DOHH2 (cell line): ENCODE results near the gene SLC12A4.
A peak's percentile ranks its signal among the peaks of the same experiment; 100 is the strongest.

ENCODE experiments used
- H3F3A ChIP-seq: fragments of 200-600 bp; sonication (generic), shearing (Covaris generic); 2 replicates; pipeline ENCODE4 v1.6.0; 2016; ENCODE audit warnings: antibody characterized with exemption, mild to moderate bottlenecking; ENCODE audit not compliant: control insufficient read depth, insufficient read depth
- H3K27ac ChIP-seq: fragments of 200-600 bp; sonication (generic); 2 replicates; pipeline ENCODE4 v1.5.1; 2014; ENCODE audit warnings: low read depth, mild to moderate bottlenecking, low read length, moderate library complexity
- H3K27me3 ChIP-seq: fragments of 200-600 bp; sonication (generic); 2 replicates; pipeline ENCODE4 v1.6.1; 2014; ENCODE audit warnings: mild to moderate bottlenecking, low read length, mixed read lengths; ENCODE audit not compliant: control insufficient read depth
- H3K36me3 ChIP-seq: fragments of 200-600 bp; sonication (generic); 2 replicates; pipeline ENCODE4 v1.6.1; 2014; ENCODE audit warnings: mild to moderate bottlenecking, low read length, moderate library complexity, mixed read lengths; ENCODE audit not compliant: control insufficient read depth
- H3K4me1 ChIP-seq: fragments of 200-600 bp; sonication (generic); 2 replicates; pipeline ENCODE4 v1.6.1; 2014; ENCODE audit warnings: mild to moderate bottlenecking, low read length, mixed read lengths; ENCODE audit not compliant: control insufficient read depth
- H3K4me2 ChIP-seq: fragments of 200-600 bp; sonication (generic); 2 replicates; pipeline ENCODE4 v1.6.0; 2014; ENCODE audit warnings: mild to moderate bottlenecking, low read length, moderate library complexity
- H3K4me3 ChIP-seq: fragments of 200-600 bp; sonication (generic); 2 replicates; pipeline ENCODE4 v1.5.1; 2014; ENCODE audit warnings: mild to moderate bottlenecking, low read length, mixed read lengths
- H3K79me2 ChIP-seq: fragments of 200-600 bp; sonication (generic); 2 replicates; pipeline ENCODE4 v1.6.1; 2014; ENCODE audit warnings: mild to moderate bottlenecking, low read length, mixed read lengths; ENCODE audit not compliant: control insufficient read depth
- H3K9me2 ChIP-seq: fragments of 200-600 bp; sonication (generic); replicated peaks from 2 replicates; pipeline ENCODE4 v1.6.1; 2014; ENCODE audit warnings: mild to moderate bottlenecking, low read length, mixed read lengths; ENCODE audit not compliant: control insufficient read depth
- H3K9me3 ChIP-seq: fragments of 200-600 bp; sonication (generic); 2 replicates; pipeline ENCODE4 v1.6.1; 2014; ENCODE audit warnings: antibody characterized with exemption, low read length, mixed read lengths; ENCODE audit not compliant: control insufficient read depth, insufficient read depth
- H4K20me1 ChIP-seq: fragments of 200-600 bp; sonication (generic); 2 replicates; pipeline ENCODE4 v1.6.0; 2014; ENCODE audit warnings: low read depth, mild to moderate bottlenecking, antibody characterized with exemption, low read length, moderate library complexity; ENCODE audit not compliant: control insufficient read depth, insufficient read depth
- CTCF ChIP-seq: fragments of 200-600 bp; sonication (generic); IDR thresholded peaks from one replicate; pipeline ENCODE4 v1.5.1; 2014; ENCODE audit warnings: antibody characterized with exemption, mild to moderate bottlenecking, low read depth, low read length; ENCODE audit not compliant: poor library complexity, severe bottlenecking
- EZH2phosphoT487 ChIP-seq: fragments of 200-600 bp; sonication (generic); IDR thresholded peaks from 2 replicates; pipeline ENCODE4 v1.6.1; 2017; ENCODE audit warnings: borderline replicate concordance, mild to moderate bottlenecking, antibody characterized with exemption, low read length, moderate library complexity, mixed read lengths

The SLC12A4 gene

GRCh38 chr16:68009157-68009735, 40.8 kb upstream of the SLC12A4 start:
- H3K4me1 ChIP-seq, result peaks cover 17% of the 10 kb centered on the region
- no peak overlapping the region for H3K4me3 ChIP-seq
- no peak overlapping the region for H3K27ac ChIP-seq
- H3K79me2 ChIP-seq, result no peaks in the 10 kb centered on the region
- no peak overlapping the region for H3K4me2 ChIP-seq
- H3K27me3 ChIP-seq, result no peaks in the 10 kb centered on the region
- H3F3A ChIP-seq, result no peaks in the 10 kb centered on the region
- H3K36me3 ChIP-seq, result no peaks in the 10 kb centered on the region
- H4K20me1 ChIP-seq, result no peaks in the 10 kb centered on the region
- no peaks in the 10 kb centered on the region for H3K9me3 ChIP-seq
- no peaks in the 10 kb centered on the region for H3K9me2 ChIP-seq
- TF ChIP-seq EZH2phosphoT487, result no peak
- no peak for TF ChIP-seq CTCF

GRCh38 chr16:68005786-68006286, 37.4 kb upstream of the SLC12A4 start:
- peak overlapping the region; percentile 30 for H3K4me3 ChIP-seq
- H3K9me2 ChIP-seq, result no peaks in the 10 kb centered on the region
- H3K4me2 ChIP-seq, result peak overlapping the region; percentile 48
- no peaks in the 10 kb centered on the region for H4K20me1 ChIP-seq
- peaks cover 12% of the 10 kb centered on the region for H3K4me1 ChIP-seq
- H3F3A ChIP-seq, result no peaks in the 10 kb centered on the region
- TF ChIP-seq EZH2phosphoT487, result no peak
- TF ChIP-seq CTCF, result no peak
- H3K79me2 ChIP-seq, result no peaks in the 10 kb centered on the region
- H3K27me3 ChIP-seq, result no peaks in the 10 kb centered on the region
- no peak overlapping the region for H3K27ac ChIP-seq
- no peaks in the 10 kb centered on the region for H3K36me3 ChIP-seq
- no peaks in the 10 kb centered on the region for H3K9me3 ChIP-seq

- TF ChIP-seq CTCF, result no peak
- TF ChIP-seq EZH2phosphoT487, result no peak
- no peak overlapping the region for H3K27ac ChIP-seq
- no peaks in the 10 kb centered on the region for H3K9me3 ChIP-seq
- no peaks in the 10 kb centered on the region for H3F3A ChIP-seq
- no peaks in the 10 kb centered on the region for H3K79me2 ChIP-seq
- peaks cover 17% of the 10 kb centered on the region for H3K4me1 ChIP-seq
- peak overlapping the region; percentile 48; the same call in 1 of the 2 replicates for H3K4me2 ChIP-seq
- no peaks in the 10 kb centered on the region for H4K20me1 ChIP-seq
- no peaks in the 10 kb centered on the region for H3K9me2 ChIP-seq
- H3K4me3 ChIP-seq, result no peak overlapping the region
- no peaks in the 10 kb centered on the region for H3K27me3 ChIP-seq
- H3K36me3 ChIP-seq, result no peaks in the 10 kb centered on the region
Measured at GRCh38 chr16:68005211-68005610, 36.8 kb upstream of the SLC12A4 start.
